ENCODE measurements around the gene SLC46A3.
"Not testable (repeated sequence)": the region's sequence is repeated elsewhere in the genome, so short reads cannot be mapped to it uniquely, and the experiment has no call there.

The SLC46A3 gene

DNA sequence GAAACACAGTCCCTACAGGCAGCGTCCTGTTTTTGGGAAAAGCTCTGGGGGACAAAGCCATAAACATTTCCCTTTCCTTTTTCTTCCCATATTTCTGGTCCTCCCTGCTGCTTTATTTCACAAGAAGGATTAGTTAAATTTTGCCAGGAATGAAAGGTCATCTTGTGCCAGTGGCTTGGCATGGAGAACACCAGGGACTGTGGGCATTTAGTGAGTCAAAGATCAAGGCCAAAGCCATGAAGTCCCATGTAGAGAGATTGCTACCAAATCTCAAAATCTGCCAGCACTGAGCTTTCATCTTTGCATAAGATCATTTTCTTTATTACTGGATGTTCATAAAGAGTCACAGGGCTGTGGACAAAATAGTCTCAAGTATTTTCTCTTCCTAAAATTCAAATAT is 29.1 kb upstream of the SLC46A3 start:
- Histone ChIP-seq H3K9me3 (ENCODE audit: control insufficient read depth, insufficient read depth, low read length) (no peaks in the 10 kb centered on the region), H3K4me1 (ENCODE audit: control insufficient read depth, insufficient read depth, low read length) (no peaks in the 10 kb centered on the region), H3K36me3 (ENCODE audit: control insufficient read depth, insufficient read depth, low read length) (no peaks in the 10 kb centered on the region), H3K27ac (ENCODE audit: low read length) (no peak overlapping the region), H3K4me3 (ENCODE audit: low read length) (no peak overlapping the region), H3K27me3 (ENCODE audit: control insufficient read depth, insufficient read depth, low read length) (no peaks in the 10 kb centered on the region)
- WGBS (ENCODE audit: insufficient coverage, insufficient read length): no CpG with 5 or more reads among the region's 1 CpG
- DNase-seq (ENCODE audit: low read depth, low spot score): no peak

DNA sequence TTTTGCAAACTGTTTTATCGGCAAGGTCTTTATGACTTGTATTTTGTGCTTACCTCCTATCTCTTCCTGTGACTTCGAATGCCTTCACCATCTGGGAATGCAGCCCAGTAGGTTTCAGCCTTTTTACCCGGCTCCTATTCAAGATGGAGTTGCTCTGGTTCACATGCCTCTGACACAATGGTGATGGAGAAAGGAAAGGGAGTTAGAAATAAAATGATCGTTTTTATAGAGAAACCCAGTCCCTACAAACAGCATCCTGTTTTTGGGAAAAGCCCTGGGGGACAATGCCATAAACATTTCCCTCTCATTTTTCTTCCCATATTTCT is 27.5 kb upstream of the SLC46A3 start:
- DNase-seq (ENCODE audit: low read depth, low spot score): no peak
- H3K27ac ChIP-seq (ENCODE audit: low read length): no peak overlapping the region
- no CpG with 5 or more reads among the region's 4 CpGs for WGBS (ENCODE audit: insufficient coverage, insufficient read length)

DNA sequence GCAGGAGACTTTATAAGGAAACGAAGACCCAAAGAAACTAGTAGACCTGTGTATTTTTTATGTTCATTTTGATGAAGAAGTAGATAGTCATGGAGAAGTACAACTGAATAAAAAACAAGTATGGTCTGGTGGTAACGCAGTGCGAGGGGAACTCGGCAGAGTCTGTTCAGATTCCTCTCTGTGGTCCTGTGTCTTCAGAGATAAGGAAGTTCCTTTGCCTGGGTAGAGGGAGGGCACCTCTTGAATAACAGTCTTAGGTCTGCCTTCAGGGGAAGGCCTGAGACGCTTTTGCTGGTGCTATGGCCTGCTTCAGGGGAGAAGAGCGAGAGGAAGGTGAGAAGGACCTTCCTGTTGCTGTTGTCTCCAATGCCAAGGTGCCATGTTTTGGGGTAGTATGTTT is 25.9 kb upstream of the SLC46A3 start:
- Histone ChIP-seq H3K4me3 (ENCODE audit: low read length) (no peak overlapping the region), H3K27ac (ENCODE audit: low read length) (no peak overlapping the region), H3K9me3 (ENCODE audit: control insufficient read depth, insufficient read depth, low read length) (no peaks in the 10 kb centered on the region), H3K27me3 (ENCODE audit: control insufficient read depth, insufficient read depth, low read length) (no peaks in the 10 kb centered on the region), H3K4me1 (ENCODE audit: control insufficient read depth, insufficient read depth, low read length) (no peaks in the 10 kb centered on the region), H3K36me3 (ENCODE audit: control insufficient read depth, insufficient read depth, low read length) (no peaks in the 10 kb centered on the region)
- DNase-seq (ENCODE audit: low read depth, low spot score): no peak
- no CpG with 5 or more reads among the region's 6 CpGs for WGBS (ENCODE audit: insufficient coverage, insufficient read length)

More for the DNA sequence above, 27.5 kb upstream of the SLC46A3 start:
- H3K9me3 ChIP-seq (ENCODE audit: control insufficient read depth, insufficient read depth, low read length): no peaks in the 10 kb centered on the region
- H3K36me3 ChIP-seq (ENCODE audit: control insufficient read depth, insufficient read depth, low read length): no peaks in the 10 kb centered on the region
- no peaks in the 10 kb centered on the region for H3K27me3 ChIP-seq (ENCODE audit: control insufficient read depth, insufficient read depth, low read length)
- H3K4me3 ChIP-seq (ENCODE audit: low read length): no peak overlapping the region
- no peaks in the 10 kb centered on the region for H3K4me1 ChIP-seq (ENCODE audit: control insufficient read depth, insufficient read depth, low read length)

- no peaks in the 10 kb centered on the region for H3K27me3 ChIP-seq (ENCODE audit: control insufficient read depth, insufficient read depth, low read length)
- H3K36me3 ChIP-seq (ENCODE audit: control insufficient read depth, insufficient read depth, low read length): no peaks in the 10 kb centered on the region
- H3K9me3 ChIP-seq (ENCODE audit: control insufficient read depth, insufficient read depth, low read length): no peaks in the 10 kb centered on the region
- DNase-seq (ENCODE audit: low read depth, low spot score): no peak
- no peak overlapping the region for H3K27ac ChIP-seq (ENCODE audit: low read length)
- no peaks in the 10 kb centered on the region for H3K4me1 ChIP-seq (ENCODE audit: control insufficient read depth, insufficient read depth, low read length)
- no CpG with 5 or more reads among the region's 6 CpGs for WGBS (ENCODE audit: insufficient coverage, insufficient read length)
- H3K4me3 ChIP-seq (ENCODE audit: low read length): no peak overlapping the region
Measured at GRCh38 chr13:28744091-28744536, 25.3 kb upstream of the SLC46A3 start.

DNA sequence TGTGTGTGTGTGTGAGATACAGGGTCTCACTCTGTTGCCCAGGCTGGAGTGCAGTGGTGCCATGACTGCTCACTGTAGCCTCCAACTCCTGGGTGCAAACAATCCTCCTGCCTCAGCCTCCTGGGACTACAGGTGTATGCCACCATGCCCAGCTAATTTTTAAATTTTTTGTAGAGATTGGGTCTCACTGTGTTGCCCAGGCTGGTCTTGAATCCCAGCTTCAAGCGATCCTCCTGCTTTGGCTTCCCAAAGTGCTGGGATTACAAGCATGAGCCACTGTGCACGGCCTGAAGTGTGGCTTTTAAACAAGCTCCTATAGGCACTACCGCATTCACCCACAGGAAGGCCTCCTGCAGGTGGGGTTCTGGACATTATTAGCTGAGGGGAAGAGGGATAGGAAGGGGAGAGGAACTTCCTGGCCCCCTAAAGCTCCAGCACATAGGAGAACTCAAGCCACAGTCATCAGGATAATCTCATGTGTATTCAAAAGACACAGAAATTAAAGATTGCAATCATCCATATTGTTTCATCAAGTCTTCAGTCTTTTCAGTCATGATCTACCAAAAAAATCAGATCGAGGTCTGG is 24.8 kb upstream of the SLC46A3 start:
- Histone ChIP-seq H3K27ac (ENCODE audit: low read length) (no peak overlapping the region), H3K4me3 (ENCODE audit: low read length) (no peak overlapping the region)

GRCh38 chr13:28743020-28743419 is 24.2 kb upstream of the SLC46A3 start:
- DNase-seq (ENCODE audit: low read depth, low spot score): no peak
- no peak overlapping the region for H3K4me3 ChIP-seq (ENCODE audit: low read length)
- no peaks in the 10 kb centered on the region for H3K27me3 ChIP-seq (ENCODE audit: control insufficient read depth, insufficient read depth, low read length)
- no peaks in the 10 kb centered on the region for H3K9me3 ChIP-seq (ENCODE audit: control insufficient read depth, insufficient read depth, low read length)
- no peaks in the 10 kb centered on the region for H3K36me3 ChIP-seq (ENCODE audit: control insufficient read depth, insufficient read depth, low read length)
- H3K4me1 ChIP-seq (ENCODE audit: control insufficient read depth, insufficient read depth, low read length): no peaks in the 10 kb centered on the region
- no peak overlapping the region for H3K27ac ChIP-seq (ENCODE audit: low read length)
- no CpG with 5 or more reads among the region's 3 CpGs for WGBS (ENCODE audit: insufficient coverage, insufficient read length)

More for the DNA sequence above, 24.8 kb upstream of the SLC46A3 start:
- no peaks in the 10 kb centered on the region for H3K36me3 ChIP-seq (ENCODE audit: control insufficient read depth, insufficient read depth, low read length)
- WGBS (ENCODE audit: insufficient coverage, insufficient read length): no CpG with 5 or more reads among the region's 4 CpGs
- H3K9me3 ChIP-seq (ENCODE audit: control insufficient read depth, insufficient read depth, low read length): no peaks in the 10 kb centered on the region
- no peaks in the 10 kb centered on the region for H3K4me1 ChIP-seq (ENCODE audit: control insufficient read depth, insufficient read depth, low read length)
- H3K27me3 ChIP-seq (ENCODE audit: control insufficient read depth, insufficient read depth, low read length): no peaks in the 10 kb centered on the region
- DNase-seq (ENCODE audit: low read depth, low spot score): no peak

- H3K4me1 ChIP-seq (ENCODE audit: control insufficient read depth, insufficient read depth, low read length); H3K27ac ChIP-seq (ENCODE audit: low read length); DNase-seq (ENCODE audit: low read depth, low spot score); H3K27me3 ChIP-seq (ENCODE audit: control insufficient read depth, insufficient read depth, low read length); H3K4me3 ChIP-seq (ENCODE audit: low read length); H3K9me3 ChIP-seq (ENCODE audit: control insufficient read depth, insufficient read depth, low read length); H3K36me3 ChIP-seq (ENCODE audit: control insufficient read depth, insufficient read depth, low read length): not testable (repeated sequence)
- WGBS (ENCODE audit: insufficient coverage, insufficient read length): no CpG with 5 or more reads among the region's 11 CpGs
Measured at GRCh38 chr13:28742445-28742844, 23.7 kb upstream of the SLC46A3 start.

GRCh38 chr13:28741084-28741491 is 22.3 kb upstream of the SLC46A3 start:
- Histone ChIP-seq H3K36me3 (ENCODE audit: control insufficient read depth, insufficient read depth, low read length) (no peaks in the 10 kb centered on the region), H3K4me1 (ENCODE audit: control insufficient read depth, insufficient read depth, low read length) (no peaks in the 10 kb centered on the region), H3K27me3 (ENCODE audit: control insufficient read depth, insufficient read depth, low read length) (no peaks in the 10 kb centered on the region), H3K4me3 (ENCODE audit: low read length) (no peak overlapping the region), H3K9me3 (ENCODE audit: control insufficient read depth, insufficient read depth, low read length) (no peaks in the 10 kb centered on the region), H3K27ac (ENCODE audit: low read length) (no peak overlapping the region)
- no CpG with 5 or more reads among the region's 1 CpG for WGBS (ENCODE audit: insufficient coverage, insufficient read length)
- no peak for DNase-seq (ENCODE audit: low read depth, low spot score)

GRCh38 chr13:28739376-28739775 is 20.6 kb upstream of the SLC46A3 start:
- WGBS (ENCODE audit: insufficient coverage, insufficient read length): no CpG with 5 or more reads among the region's 3 CpGs
- H3K4me3 ChIP-seq (ENCODE audit: low read length): no peak overlapping the region

GRCh38 chr13:28735481-28736029 is 16.8 kb upstream of the SLC46A3 start:
- no peaks in the 10 kb centered on the region for H3K9me3 ChIP-seq (ENCODE audit: control insufficient read depth, insufficient read depth, low read length)
- no CpG with 5 or more reads among the region's 8 CpGs for WGBS (ENCODE audit: insufficient coverage, insufficient read length)
- no peaks in the 10 kb centered on the region for H3K27me3 ChIP-seq (ENCODE audit: control insufficient read depth, insufficient read depth, low read length)
- DNase-seq (ENCODE audit: low read depth, low spot score): no peak
- no peaks in the 10 kb centered on the region for H3K36me3 ChIP-seq (ENCODE audit: control insufficient read depth, insufficient read depth, low read length)
- no peaks in the 10 kb centered on the region for H3K4me1 ChIP-seq (ENCODE audit: control insufficient read depth, insufficient read depth, low read length)
- no peak overlapping the region for H3K27ac ChIP-seq (ENCODE audit: low read length)
- H3K4me3 ChIP-seq (ENCODE audit: low read length): no peak overlapping the region

More at GRCh38 chr13:28739376-28739775, 20.6 kb upstream of the SLC46A3 start:
- H3K4me1 ChIP-seq (ENCODE audit: control insufficient read depth, insufficient read depth, low read length): no peaks in the 10 kb centered on the region
- H3K36me3 ChIP-seq (ENCODE audit: control insufficient read depth, insufficient read depth, low read length): no peaks in the 10 kb centered on the region
- no peak overlapping the region for H3K27ac ChIP-seq (ENCODE audit: low read length)
- H3K27me3 ChIP-seq (ENCODE audit: control insufficient read depth, insufficient read depth, low read length): no peaks in the 10 kb centered on the region
- H3K9me3 ChIP-seq (ENCODE audit: control insufficient read depth, insufficient read depth, low read length): no peaks in the 10 kb centered on the region
- no peak for DNase-seq (ENCODE audit: low read depth, low spot score)

DNA sequence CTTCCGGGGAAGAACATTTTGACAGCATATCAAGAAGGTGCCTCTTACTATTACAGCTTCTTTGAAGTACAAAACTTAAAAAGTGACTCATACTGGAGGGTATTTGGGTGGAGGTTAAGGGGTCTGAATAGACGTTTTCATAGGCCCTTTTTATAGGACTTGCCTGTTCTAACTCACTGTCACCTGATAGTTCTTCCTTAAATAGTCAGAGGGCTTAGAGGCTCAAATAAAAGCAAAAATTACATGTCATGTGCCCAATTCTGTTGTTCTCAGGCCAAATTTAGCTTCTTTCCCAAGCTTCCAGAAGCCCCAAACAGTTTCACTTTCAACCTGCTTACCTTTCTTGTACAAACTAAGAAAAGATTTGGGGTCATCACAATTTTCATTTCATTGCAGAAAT is 16.1 kb upstream of the SLC46A3 start:
- H3K4me1 ChIP-seq (ENCODE audit: control insufficient read depth, insufficient read depth, low read length): no peaks in the 10 kb centered on the region
- no peak for DNase-seq (ENCODE audit: low read depth, low spot score)
- no CpG with 5 or more reads among the region's 2 CpGs for WGBS (ENCODE audit: insufficient coverage, insufficient read length)
- no peak overlapping the region for H3K27ac ChIP-seq (ENCODE audit: low read length)
- no peaks in the 10 kb centered on the region for H3K36me3 ChIP-seq (ENCODE audit: control insufficient read depth, insufficient read depth, low read length)
- H3K9me3 ChIP-seq (ENCODE audit: control insufficient read depth, insufficient read depth, low read length): no peaks in the 10 kb centered on the region
- H3K27me3 ChIP-seq (ENCODE audit: control insufficient read depth, insufficient read depth, low read length): no peaks in the 10 kb centered on the region
- no peak overlapping the region for H3K4me3 ChIP-seq (ENCODE audit: low read length)
